Measurements from ENCODE around the gene KIF3A. TPM values are rescaled to one million over a fixed set of nuclear protein-coding genes. Genes with fewer than 3 reads are reported as not detected.

KIF3A gene
- total and polyA plus RNA-seq, 2 of the 8 experiments (the other 6 are each of a cell fraction or from before 2014, with no cell fraction given): 3.1 to 13.1 TPM

- TF ChIP-seq CHD7 (IDR thresholded peaks at IDR 0.05; ENCODE audit: insufficient replicate concordance, low read length) (no peak), GABPA (IDR thresholded peaks at IDR 0.05; ENCODE audit: borderline replicate concordance, insufficient read depth, low read length) (no peak), EZH2 (IDR thresholded peaks at IDR 0.05; ENCODE audit: low read depth, low read length, severe bottlenecking) (no peak), SIRT6 (IDR thresholded peaks at IDR 0.05; ENCODE audit: low read length) (no peak), MAFK (IDR thresholded peaks at IDR 0.05; ENCODE audit: low read depth, low read length) (no peak), TCF12 (IDR thresholded peaks at IDR 0.05; ENCODE audit: low read depth, low read length) (no peak), TEAD4 (IDR thresholded peaks at IDR 0.05; ENCODE audit: low read depth, low read length) (no peak), NANOG (IDR thresholded peaks at IDR 0.05; ENCODE audit: insufficient read depth, low read depth, low read length, poor library complexity, severe bottlenecking) (no peak), USF2 (IDR thresholded peaks at IDR 0.05; ENCODE audit: low read length) (no peak), MAX (IDR thresholded peaks at IDR 0.05) (no peak), JUN (IDR thresholded peaks at IDR 0.05; ENCODE audit: low read depth, low read length) (no peak)
Measured at GRCh38 chr5:132729896-132730295, 7.5 kb downstream of the KIF3A start (continued).
